ENCODE results near the gene RAET1G. TPM values are rescaled to one million over a fixed set of nuclear protein-coding genes. Genes with fewer than 3 reads are reported as not detected.
"Not testable (repeated sequence)": the region's sequence is repeated elsewhere in the genome, so short reads cannot be mapped to it uniquely, and the experiment has no call there.

RAET1G gene
- total and polyA plus RNA-seq, 9 of the 15 experiments (the other 6 are each of a cell fraction or from before 2014, with no cell fraction given), result 0.11 TPM; not detected in 8

DNA sequence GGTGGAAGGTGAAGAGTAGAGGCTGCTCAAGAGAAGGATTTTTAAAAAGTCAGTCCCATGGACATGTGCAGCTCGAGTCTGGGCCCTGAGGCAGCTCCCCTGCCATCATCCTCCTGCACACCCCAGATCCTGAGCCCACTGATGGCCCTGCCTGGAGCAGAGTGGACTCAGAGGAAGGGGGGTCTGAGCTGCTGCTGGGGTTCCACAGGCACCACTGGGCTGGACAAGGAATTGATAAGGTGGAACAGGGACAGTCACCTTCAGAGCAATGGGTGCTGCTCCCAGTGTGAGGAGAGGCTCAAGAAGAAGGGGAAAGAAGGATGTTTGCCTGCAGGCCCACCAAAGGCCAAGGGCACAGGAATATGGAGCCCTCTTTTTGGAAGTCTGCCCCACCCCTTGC, 25.1 kb upstream of the RAET1G start:
- CTCF ChIA-PET (ENCODE audit: low intra/inter-chr PET ratio), result no interaction called here
- no peak for FAIRE-seq
- 0% methylated on average over 1 of the region's 1 CpG for WGBS (ENCODE audit: insufficient coverage, low coverage, missing lambda C conversion rate)
- Histone ChIP-seq H3K4me2 (ENCODE audit: insufficient read depth, low read length) (no peak overlapping the region), H3K27ac (ENCODE audit: extremely low read depth, low read depth, low read length) (no peak overlapping the region), H2AFZ (ENCODE audit: low read depth, low read length) (no peak overlapping the region), H4K20me1 (replicated peaks; ENCODE audit: control insufficient read depth, insufficient read depth, low read length) (peaks cover 5% of the 10 kb centered on the region; the same call in 1 of the 2 replicates), H3K4me1 (replicated peaks in 1 of 2; ENCODE audit: control insufficient read depth in 2 of 2, insufficient read depth in 2 of 2, low read length in 2 of 2) (no peaks in the 10 kb centered on the region), H3K4me3 (no peak overlapping the region), H3K79me2 (ENCODE audit: control insufficient read depth, insufficient read depth, low read length) (no peaks in the 10 kb centered on the region), H3K27me3 (ENCODE audit: control insufficient read depth in 2 of 2, insufficient read depth in 2 of 2, low read length in 2 of 2) (peaks cover 11 to 39% of the 10 kb centered on the region in 2 experiments), H3K9ac (ENCODE audit: insufficient read depth in 1 of 2, low read depth in 2 of 2, low read length in 2 of 2) (no peak overlapping the region), H3K9me1 (ENCODE audit: control insufficient read depth, insufficient read depth, low read length) (no peaks in the 10 kb centered on the region), H3K9me3 (replicated peaks; ENCODE audit: control insufficient read depth, insufficient read depth, low read depth, low read length) (no peaks in the 10 kb centered on the region), H3K36me3 (ENCODE audit: control insufficient read depth, insufficient read depth, low read length) (no peaks in the 10 kb centered on the region)
- POLR2A ChIA-PET, result no interaction called here
- no peak for DNase-seq (ENCODE audit: extremely low read depth in 1 of 4, low spot score in 3 of 4)
- in situ Hi-C loops (cut with MboI), result loop anchor here (10.0 kb wide), 1 partner anchor 457 kb away; no protein-coding TSS in a partner anchor
- TF ChIP-seq PHB (CRISPR knock-in tag; IDR thresholded peaks at IDR 0.05) (no peak), HDGF (IDR thresholded peaks at IDR 0.05) (no peak)
- BruUV-seq (replicated peaks), result no TSS peak
- ATAC-seq, result no peak
- intact Hi-C loops (cut with micrococcal nuclease), result no loop called here

GRCh38 chr6:149947533-149947932, 24.6 kb upstream of the RAET1G start:
- POLR2A ChIA-PET, result not testable (repeated sequence)

GRCh38 chr6:149946631-149947030, 23.7 kb upstream of the RAET1G start:
- H3K4me2 ChIP-seq (ENCODE audit: insufficient read depth, low read length); H3K27ac ChIP-seq (ENCODE audit: extremely low read depth, low read depth, low read length); intact Hi-C loops (cut with micrococcal nuclease); CTCF ChIA-PET (ENCODE audit: low intra/inter-chr PET ratio); BruUV-seq (replicated peaks); H4K20me1 ChIP-seq (replicated peaks; ENCODE audit: control insufficient read depth, insufficient read depth, low read length); H3K4me1 ChIP-seq (replicated peaks in 1 of 2; ENCODE audit: control insufficient read depth in 2 of 2, insufficient read depth in 2 of 2, low read length in 2 of 2); H3K9me3 ChIP-seq (replicated peaks; ENCODE audit: control insufficient read depth, insufficient read depth, low read depth, low read length); DNase-seq (ENCODE audit: extremely low read depth in 1 of 4, low spot score in 3 of 4); H3K4me3 ChIP-seq; H3K36me3 ChIP-seq (ENCODE audit: control insufficient read depth, insufficient read depth, low read length); ATAC-seq; H3K9me1 ChIP-seq (ENCODE audit: control insufficient read depth, insufficient read depth, low read length); H3K79me2 ChIP-seq (ENCODE audit: control insufficient read depth, insufficient read depth, low read length); FAIRE-seq; POLR2A ChIA-PET; H2AFZ ChIP-seq (ENCODE audit: low read depth, low read length); H3K9ac ChIP-seq (ENCODE audit: insufficient read depth in 1 of 2, low read depth in 2 of 2, low read length in 2 of 2): not testable (repeated sequence)
- H3K27me3 ChIP-seq (ENCODE audit: control insufficient read depth in 2 of 2, insufficient read depth in 2 of 2, low read length in 2 of 2), result peaks cover 6 to 50% of the 10 kb centered on the region in 2 experiments; a peak in 4 of 5 replicates
- in situ Hi-C loops (cut with MboI), result loop anchor here (10.0 kb wide), 1 partner anchor 458 kb away; no protein-coding TSS in a partner anchor
- WGBS (ENCODE audit: insufficient coverage, low coverage, missing lambda C conversion rate), result 2% methylated on average over 7 of the region's 7 CpGs

More at GRCh38 chr6:149947533-149947932, 24.6 kb upstream of the RAET1G start:
- FAIRE-seq; CTCF ChIA-PET (ENCODE audit: low intra/inter-chr PET ratio); H3K4me3 ChIP-seq; H3K4me1 ChIP-seq (replicated peaks in 1 of 2; ENCODE audit: control insufficient read depth in 2 of 2, insufficient read depth in 2 of 2, low read length in 2 of 2); H4K20me1 ChIP-seq (replicated peaks; ENCODE audit: control insufficient read depth, insufficient read depth, low read length); ATAC-seq; H3K79me2 ChIP-seq (ENCODE audit: control insufficient read depth, insufficient read depth, low read length); H3K4me2 ChIP-seq (ENCODE audit: insufficient read depth, low read length); H2AFZ ChIP-seq (ENCODE audit: low read depth, low read length); H3K36me3 ChIP-seq (ENCODE audit: control insufficient read depth, insufficient read depth, low read length); DNase-seq (ENCODE audit: extremely low read depth in 1 of 4, low spot score in 3 of 4); H3K9me3 ChIP-seq (replicated peaks; ENCODE audit: control insufficient read depth, insufficient read depth, low read depth, low read length); H3K27ac ChIP-seq (ENCODE audit: extremely low read depth, low read depth, low read length); H3K9me1 ChIP-seq (ENCODE audit: control insufficient read depth, insufficient read depth, low read length); intact Hi-C loops (cut with micrococcal nuclease); H3K9ac ChIP-seq (ENCODE audit: insufficient read depth in 1 of 2, low read depth in 2 of 2, low read length in 2 of 2); BruUV-seq (replicated peaks): not testable (repeated sequence)
- WGBS (ENCODE audit: insufficient coverage, low coverage, missing lambda C conversion rate), result no CpG with 5 or more reads among the region's 1 CpG
- H3K27me3 ChIP-seq (ENCODE audit: control insufficient read depth in 2 of 2, insufficient read depth in 2 of 2, low read length in 2 of 2), result peaks cover 11 to 44% of the 10 kb centered on the region in 2 experiments
- in situ Hi-C loops (cut with MboI), result loop anchor here (10.0 kb wide), 1 partner anchor 457 kb away; no protein-coding TSS in a partner anchor

DNA sequence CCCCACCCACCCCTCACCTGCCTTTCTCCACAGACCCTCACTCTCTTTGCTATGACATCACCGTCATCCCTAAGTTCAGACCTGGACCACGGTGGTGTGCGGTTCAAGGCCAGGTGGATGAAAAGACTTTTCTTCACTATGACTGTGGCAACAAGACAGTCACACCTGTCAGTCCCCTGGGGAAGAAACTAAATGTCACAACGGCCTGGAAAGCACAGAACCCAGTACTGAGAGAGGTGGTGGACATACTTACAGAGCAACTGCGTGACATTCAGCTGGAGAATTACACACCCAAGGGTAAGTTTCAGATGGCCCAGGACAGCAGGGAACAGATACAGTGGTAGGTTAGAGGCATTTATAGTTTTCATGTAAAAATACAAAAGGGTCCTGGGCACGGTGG, 22.4 kb upstream of the RAET1G start:
- H4K20me1 ChIP-seq (replicated peaks; ENCODE audit: control insufficient read depth, insufficient read depth, low read length); H3K4me3 ChIP-seq; H3K9me3 ChIP-seq (replicated peaks; ENCODE audit: control insufficient read depth, insufficient read depth, low read depth, low read length); H2AFZ ChIP-seq (ENCODE audit: low read depth, low read length); POLR2A ChIA-PET; H3K27ac ChIP-seq (ENCODE audit: extremely low read depth, low read depth, low read length); H3K4me2 ChIP-seq (ENCODE audit: insufficient read depth, low read length); H3K36me3 ChIP-seq (ENCODE audit: control insufficient read depth, insufficient read depth, low read length); FAIRE-seq; intact Hi-C loops (cut with micrococcal nuclease); H3K9me1 ChIP-seq (ENCODE audit: control insufficient read depth, insufficient read depth, low read length); CTCF ChIA-PET (ENCODE audit: low intra/inter-chr PET ratio); H3K9ac ChIP-seq (ENCODE audit: insufficient read depth in 1 of 2, low read depth in 2 of 2, low read length in 2 of 2); DNase-seq (ENCODE audit: extremely low read depth in 1 of 4, low spot score in 3 of 4); H3K79me2 ChIP-seq (ENCODE audit: control insufficient read depth, insufficient read depth, low read length); BruUV-seq (replicated peaks); ATAC-seq: not testable (repeated sequence)
- Histone ChIP-seq H3K4me1 (replicated peaks in 1 of 2; ENCODE audit: control insufficient read depth in 2 of 2, insufficient read depth in 2 of 2, low read length in 2 of 2) (peaks cover 0 to 16% of the 10 kb centered on the region in 2 experiments; a peak in 2 of 5 replicates), H3K27me3 (ENCODE audit: control insufficient read depth in 2 of 2, insufficient read depth in 2 of 2, low read length in 2 of 2) (peaks cover under 1 to 41% of the 10 kb centered on the region in 2 experiments; a peak in 3 of 5 replicates)
- in situ Hi-C loops (cut with MboI), result loop anchor here (10.0 kb wide), 1 partner anchor 460 kb away; no protein-coding TSS in a partner anchor
- 15% methylated on average over 3 of the region's 6 CpGs for WGBS (ENCODE audit: insufficient coverage, low coverage, missing lambda C conversion rate)
